H1 (cell line): Measurements from ENCODE around the gene CLCN3.

ENCODE experiments used
- ASH2L ChIP-seq: fragments of 200-600, 300-600 bp; sonication (generic); IDR thresholded peaks from one replicate; pipeline ENCODE4 v1.7.1; 2017; ENCODE audit warnings: low read length
- CHD1 ChIP-seq: IDR thresholded peaks from 2 replicates; pipeline ENCODE4 v1.6.1; 2012; ENCODE audit warnings: low read depth, low read length, improper control_type of control experiment
- CTCF ChIP-seq, 3 experiments: IDR thresholded peaks; 1 replicate in 2 of 3; 2 replicates in 1 of 3; pipeline versions ENCODE4 v1.5.1 to v1.6.1; 2011; ENCODE audit warnings: low read length in 3 of 3, mild to moderate bottlenecking in 3 of 3, inconsistent platforms in 2 of 3, low read depth in 1 of 3, moderate library complexity in 1 of 3; ENCODE audit not compliant: insufficient read depth in 1 of 3; ENCODE audit errors: control extremely low read depth in 1 of 3
- EZH2 ChIP-seq: fragments of 200-600 bp; sonication (generic); IDR thresholded peaks from 2 replicates; pipeline ENCODE4 v1.7.1; 2012; ENCODE audit warnings: low read depth, mild to moderate bottlenecking, moderate library complexity, low read length, inconsistent platforms; ENCODE audit not compliant: severe bottlenecking
- GABPA ChIP-seq: IDR thresholded peaks from 2 replicates; pipeline ENCODE4 v1.6.1; 2011; ENCODE audit warnings: mild to moderate bottlenecking, low read length, moderate library complexity, borderline replicate concordance; ENCODE audit not compliant: insufficient read depth
- JUN ChIP-seq: IDR thresholded peaks from 2 replicates; pipeline ENCODE4 v1.6.1; 2011; ENCODE audit warnings: low read depth, mild to moderate bottlenecking, improper control_type of control experiment, low read length
- MAX ChIP-seq: IDR thresholded peaks from 2 replicates; pipeline ENCODE4 v1.6.1; 2012; ENCODE audit warnings: inconsistent platforms
- POLR2A ChIP-seq, 2 experiments: IDR thresholded peaks; 1 replicate in 1 of 2; 2 replicates in 1 of 2; pipeline ENCODE4 v1.6.1; 2011; ENCODE audit warnings: low read depth in 2 of 2, low read length in 2 of 2, mild to moderate bottlenecking in 2 of 2; ENCODE audit errors: control extremely low read depth in 1 of 2
- POLR2AphosphoS5 ChIP-seq: IDR thresholded peaks from 2 replicates; pipeline ENCODE4 v1.6.1; 2011; ENCODE audit warnings: low read depth, low read length
- RAD21 ChIP-seq, 2 experiments: IDR thresholded peaks in 1 of 2; conservative IDR thresholded peaks in 1 of 2; 2 replicates each; pipeline ENCODE4 v1.6.1; 2011; ENCODE audit warnings: low read depth in 2 of 2, low read length in 2 of 2, improper control_type of control experiment in 1 of 2, inconsistent platforms in 1 of 2, mild to moderate bottlenecking in 1 of 2, moderate library complexity in 1 of 2
- RNF2 ChIP-seq: fragments of 200-900, 300-1000 bp; sonication (generic); IDR thresholded peaks from 2 replicates; pipeline ENCODE4 v1.7.1; 2016; ENCODE audit warnings: borderline replicate concordance, low read depth, mild to moderate bottlenecking, antibody characterized with exemption, low read length; ENCODE audit not compliant: poor library complexity, severe bottlenecking; ENCODE audit errors: missing control alignments
- RXRA ChIP-seq: IDR thresholded peaks from 2 replicates; pipeline ENCODE4 v1.6.1; 2011; ENCODE audit warnings: low read depth, mild to moderate bottlenecking, low read length, moderate library complexity; ENCODE audit not compliant: insufficient read depth
- SP2 ChIP-seq: IDR thresholded peaks from 2 replicates; pipeline ENCODE4 v1.6.1; 2012; ENCODE audit warnings: mild to moderate bottlenecking, low read length, inconsistent platforms
- TCF12 ChIP-seq: IDR thresholded peaks from 2 replicates; pipeline ENCODE4 v1.6.1; 2011; ENCODE audit warnings: low read depth, mild to moderate bottlenecking, low read length

- TF ChIP-seq MAX (no peak), POLR2A (IDR thresholded peaks at IDR 0.05; ENCODE audit: control extremely low read depth in 1 of 2, low read depth in 2 of 2, low read length in 2 of 2) (no peak), SP2 (no peak), GABPA (no peak), EZH2 (no peak), CTCF (IDR thresholded peaks at IDR 0.05; ENCODE audit: control extremely low read depth in 1 of 3, insufficient read depth in 1 of 3, low read depth in 1 of 3, low read length in 3 of 3) (no peak), ASH2L (no peak), JUN (no peak), RNF2 (no peak), POLR2AphosphoS5 (no peak), RAD21 (IDR thresholded peaks at IDR 0.05 in 1 of 2, conservative IDR thresholded peaks at IDR 0.05 in 1 of 2; ENCODE audit: low read depth in 2 of 2, low read length in 2 of 2) (no peak), RXRA (no peak), TCF12 (no peak), CHD1 (no peak)
These were observed 70.4 kb downstream of the CLCN3 start for GRCh38 chr4:169690787-169691186.
